AG04450 (cell line): ENCODE results near the gene SDR9C7. TPM values are rescaled to one million over a fixed set of nuclear protein-coding genes. Genes with fewer than 3 reads are reported as not detected.

Experiments used
- CTCF ChIA-PET: fragments of 300-600, 350-600 bp; formaldehyde crosslinking; extraction: SDS; loops from one replicate; lab custom pipeline; 2022; ENCODE audit warnings: antibody characterized with exemption, inconsistent platforms; lab: Charles Lee
- POLR2A ChIA-PET: fragments of 350-600 bp; formaldehyde crosslinking; extraction: SDS; loops from one replicate; lab custom pipeline; 2021; ENCODE audit warnings: antibody characterized with exemption, inconsistent platforms; lab: Yijun Ruan, JAX
- DNase-seq: peaks from one replicate; pipeline ENCODE4 v3.0.0-alpha.2; 2011; ENCODE audit warnings: low read depth, low spot score
- H3K27ac ChIP-seq: one replicate; pipeline ENCODE4 v1.5.1; 2012; ENCODE audit warnings: low read depth, low read length, control low read depth
- H3K27me3 ChIP-seq: one replicate; pipeline ENCODE4 v1.6.0; 2012; ENCODE audit warnings: low read length; ENCODE audit not compliant: control insufficient read depth, insufficient read depth
- H3K4me3 ChIP-seq: 2 replicates; pipeline ENCODE4 v1.5.1; 2011; ENCODE audit warnings: mild to moderate bottlenecking, low read depth, low read length, control low read depth
- H3K9me3 ChIP-seq: 2 replicates; pipeline ENCODE4 v1.5.1; 2012; ENCODE audit warnings: low read length; ENCODE audit not compliant: control insufficient read depth, insufficient read depth
- polyA plus RNA-seq: library from polyadenylated mRNA; depleted of rRNA; stranded (reverse); fragments of >200 nt; gene quantifications from 2 replicates; pipeline ENCODE4 v1.2.3, GENCODE V29; 2011
- TF ChIP-seq, protein P1 (sequence below): IDR thresholded peaks from 2 replicates; pipeline ENCODE4 v1.5.1; 2011; ENCODE audit warnings: low read depth, low read length, control low read depth, inconsistent platforms

The SDR9C7 gene
- polyA plus RNA-seq, 1 experiment = not detected

DNA sequence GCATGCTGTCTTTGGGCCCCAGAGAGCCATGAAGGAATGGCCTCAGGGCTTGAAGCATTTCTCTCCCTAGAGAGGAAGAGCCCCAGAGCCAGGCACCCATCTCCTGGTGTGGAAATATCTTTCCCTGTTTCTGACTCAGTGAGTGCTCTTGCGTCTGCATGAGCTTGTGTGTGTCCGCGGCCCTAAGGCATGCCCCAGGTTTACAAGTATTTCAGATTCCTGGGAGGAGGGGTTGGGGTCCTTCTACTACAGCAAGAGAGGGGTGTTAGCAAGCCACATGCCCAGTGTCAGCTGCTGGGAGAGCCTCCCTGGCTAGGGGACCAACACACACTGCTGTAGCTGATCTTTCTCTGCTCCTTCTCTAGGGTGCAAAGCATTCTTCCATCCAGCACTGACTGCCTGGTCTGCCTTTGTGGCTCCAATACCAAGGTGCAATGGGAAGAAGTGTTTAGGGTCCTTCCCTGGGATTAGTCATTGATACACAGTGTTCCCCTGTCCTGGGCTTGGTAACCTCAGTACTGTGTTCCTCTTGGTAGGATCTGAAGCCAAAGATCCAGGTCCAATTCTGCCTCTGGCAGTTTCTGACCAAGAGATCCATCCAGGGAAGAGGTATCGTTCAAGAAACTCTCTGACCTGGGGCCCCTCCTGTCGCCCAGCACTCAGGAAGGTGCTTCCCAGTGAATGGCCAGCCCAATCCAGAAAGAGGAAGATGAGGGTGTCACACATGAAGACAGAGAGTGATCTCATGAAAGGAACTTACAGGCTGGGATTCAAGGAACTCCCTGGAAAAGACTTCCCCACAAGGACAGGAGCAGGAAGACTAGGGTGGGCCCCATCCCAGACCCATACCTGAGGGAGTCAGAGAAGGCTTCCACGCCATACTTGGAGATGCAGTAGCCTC is 20.1 kb upstream of the SDR9C7 start:
- H3K27ac ChIP-seq = no peak overlapping the region
- no peak overlapping the region for H3K4me3 ChIP-seq
- ChIA-PET POLR2A (no interaction called here), CTCF (no interaction called here)
- TF ChIP-seq, protein P1, sequence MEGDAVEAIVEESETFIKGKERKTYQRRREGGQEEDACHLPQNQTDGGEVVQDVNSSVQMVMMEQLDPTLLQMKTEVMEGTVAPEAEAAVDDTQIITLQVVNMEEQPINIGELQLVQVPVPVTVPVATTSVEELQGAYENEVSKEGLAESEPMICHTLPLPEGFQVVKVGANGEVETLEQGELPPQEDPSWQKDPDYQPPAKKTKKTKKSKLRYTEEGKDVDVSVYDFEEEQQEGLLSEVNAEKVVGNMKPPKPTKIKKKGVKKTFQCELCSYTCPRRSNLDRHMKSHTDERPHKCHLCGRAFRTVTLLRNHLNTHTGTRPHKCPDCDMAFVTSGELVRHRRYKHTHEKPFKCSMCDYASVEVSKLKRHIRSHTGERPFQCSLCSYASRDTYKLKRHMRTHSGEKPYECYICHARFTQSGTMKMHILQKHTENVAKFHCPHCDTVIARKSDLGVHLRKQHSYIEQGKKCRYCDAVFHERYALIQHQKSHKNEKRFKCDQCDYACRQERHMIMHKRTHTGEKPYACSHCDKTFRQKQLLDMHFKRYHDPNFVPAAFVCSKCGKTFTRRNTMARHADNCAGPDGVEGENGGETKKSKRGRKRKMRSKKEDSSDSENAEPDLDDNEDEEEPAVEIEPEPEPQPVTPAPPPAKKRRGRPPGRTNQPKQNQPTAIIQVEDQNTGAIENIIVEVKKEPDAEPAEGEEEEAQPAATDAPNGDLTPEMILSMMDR = no peak
- DNase-seq = no peak
- H3K27me3 ChIP-seq = peaks cover 32% of the 10 kb centered on the region
- peaks cover 9% of the 10 kb centered on the region; the same call in 1 of the 2 replicates for H3K9me3 ChIP-seq

DNA sequence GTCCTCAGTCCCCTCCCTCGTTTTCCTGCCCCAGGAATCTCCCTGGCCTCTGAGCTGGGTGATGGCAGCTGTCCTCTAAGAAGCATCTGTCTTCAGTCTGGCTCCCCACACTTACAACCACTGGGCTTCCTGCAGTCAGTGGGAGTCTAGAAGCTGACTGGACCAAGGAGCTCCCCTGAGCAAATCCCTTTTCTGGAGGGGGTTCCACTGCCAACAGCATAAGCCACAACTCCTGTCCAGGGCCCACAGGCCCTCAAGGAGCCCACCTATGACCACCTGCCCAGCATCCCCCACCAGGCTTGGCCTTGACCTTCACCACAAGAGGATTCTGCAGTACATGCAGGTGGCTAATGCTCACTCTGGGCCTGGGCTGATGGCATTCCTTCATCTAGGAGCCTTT is 19.1 kb upstream of the SDR9C7 start:
- H3K27ac ChIP-seq = no peak overlapping the region
- peaks cover 6% of the 10 kb centered on the region; the same call in 1 of the 2 replicates for H3K9me3 ChIP-seq
- POLR2A ChIA-PET = no interaction called here
- TF ChIP-seq, protein P1 = no peak
- CTCF ChIA-PET = no interaction called here
- no peak overlapping the region for H3K4me3 ChIP-seq
- no peak for DNase-seq
- peaks cover 38% of the 10 kb centered on the region for H3K27me3 ChIP-seq

DNA sequence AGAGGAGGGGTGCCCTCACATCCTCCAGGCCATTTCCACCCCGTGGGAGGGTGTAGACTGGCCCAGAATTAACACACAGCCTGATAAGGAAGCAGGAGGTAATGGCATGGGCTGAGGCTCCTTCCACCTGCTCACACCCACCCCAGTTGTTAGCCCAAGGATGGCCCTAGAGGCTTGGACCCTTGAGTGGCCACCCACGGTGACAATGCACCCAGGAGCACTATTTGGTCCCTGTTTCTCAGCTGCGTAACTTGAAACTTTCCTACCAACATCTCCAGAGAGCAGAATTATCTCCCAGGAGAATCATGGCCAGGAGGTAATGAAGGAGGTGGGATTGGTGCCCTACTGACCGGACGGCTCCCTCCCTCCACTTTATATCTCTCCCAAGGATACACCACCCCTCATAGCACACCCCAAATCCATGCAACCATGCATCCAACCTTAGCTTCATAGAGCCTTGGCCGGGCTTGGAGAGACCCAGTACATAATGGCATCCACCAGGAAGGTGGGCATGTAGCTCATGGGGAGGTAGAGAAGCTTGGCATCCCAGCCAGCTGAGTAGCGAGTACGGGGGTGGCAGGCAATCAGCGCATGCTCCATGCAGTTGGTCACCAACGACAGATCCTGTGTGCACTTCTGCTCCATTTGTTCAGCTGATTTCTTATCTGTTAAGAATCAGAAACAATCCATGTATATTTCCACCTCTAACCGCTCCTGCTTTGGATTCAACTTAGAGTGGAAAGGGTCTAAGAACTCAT is 17.6 kb upstream of the SDR9C7 start:
- H3K4me3 ChIP-seq = no peak overlapping the region
- ChIA-PET POLR2A (no interaction called here), CTCF (interaction anchor here (1.0 kb wide), 1 partner anchor 36 kb away, joined by 3 read pairs; no protein-coding TSS in a partner anchor)
- DNase-seq = no peak
- H3K9me3 ChIP-seq = no peaks in the 10 kb centered on the region
- H3K27ac ChIP-seq = no peak overlapping the region
- H3K27me3 ChIP-seq = peaks cover 30% of the 10 kb centered on the region
- TF ChIP-seq, protein P1 = no peak

DNA sequence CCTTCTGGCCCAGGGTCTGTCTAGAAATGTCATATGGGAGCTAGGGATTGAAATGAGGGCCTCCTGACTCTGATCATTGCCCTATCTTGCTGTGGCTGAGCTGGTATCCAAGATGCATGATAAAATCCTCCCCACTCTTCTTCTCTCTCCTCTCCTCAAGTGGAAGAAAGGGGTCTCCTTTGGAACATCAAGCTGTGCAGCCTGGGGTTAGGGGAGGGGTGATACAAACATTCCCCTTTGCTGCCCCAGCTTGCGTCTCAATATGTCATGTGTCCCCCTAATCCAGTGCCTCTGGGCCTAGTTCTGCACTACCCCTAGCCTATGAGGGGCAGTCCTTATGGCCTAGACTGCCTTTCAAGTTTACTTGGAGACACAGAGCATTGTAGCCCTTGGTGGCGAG is 14.7 kb upstream of the SDR9C7 start:
- Histone ChIP-seq H3K4me3 (no peak overlapping the region), H3K9me3 (no peaks in the 10 kb centered on the region), H3K27ac (no peak overlapping the region), H3K27me3 (peaks cover 22% of the 10 kb centered on the region)
- no peak for DNase-seq
- TF ChIP-seq, protein P1 = no peak
- CTCF ChIA-PET = no interaction called here
- POLR2A ChIA-PET = no interaction called here

DNA sequence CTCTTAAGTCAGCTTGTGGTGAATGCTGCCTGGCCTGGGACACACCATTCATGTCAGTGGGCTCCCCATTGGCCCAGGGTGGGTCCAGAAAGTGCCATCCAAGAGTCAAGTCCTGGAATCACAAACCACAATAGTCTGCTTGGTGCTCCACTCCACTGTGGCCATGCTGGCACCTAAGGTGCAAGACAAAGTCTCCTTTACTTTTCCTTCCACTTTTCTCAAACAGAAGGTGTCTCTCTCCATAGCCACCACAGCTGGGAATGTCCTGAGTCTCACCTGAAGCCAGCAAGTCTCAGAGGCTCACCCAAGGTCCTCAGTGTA is 14.2 kb upstream of the SDR9C7 start:
- TF ChIP-seq, protein P1 = no peak
- Histone ChIP-seq H3K9me3 (no peaks in the 10 kb centered on the region), H3K4me3 (no peak overlapping the region), H3K27me3 (peaks cover 20% of the 10 kb centered on the region), H3K27ac (no peak overlapping the region)
- ChIA-PET CTCF (no interaction called here), POLR2A (no interaction called here)
- no peak for DNase-seq
